A673 (cell line): ENCODE results near the gene MAST4. TPM values are rescaled to one million over a fixed set of nuclear protein-coding genes. Genes with fewer than 3 reads are reported as not detected.

Source experiments
- BruUV-seq: library from RNA; stranded (reverse); fragments of 400-500 nt; replicated peaks from 2 replicates; lab custom pipeline; 2021; lab: Mats Ljungman, UMichigan
- CTCF ChIA-PET: fragments of 300-600 bp; sonication (Branson Sonifier 250); formaldehyde crosslinking; loops from one replicate; lab custom pipeline; 2022; ENCODE audit warnings: antibody characterized with exemption; lab: Charles Lee
- POLR2A ChIA-PET: fragments of 300-600 bp; sonication (Branson Sonifier 250); formaldehyde crosslinking; loops from one replicate; lab custom pipeline; 2022; ENCODE audit warnings: antibody characterized with exemption; ENCODE audit not compliant: low non-redundant PET; lab: Charles Lee
- DNase-seq: peaks from one replicate; pipeline ENCODE4 v3.0.0-alpha.2; 2015; ENCODE audit warnings: low spot score
- H3K27ac ChIP-seq: fragments of 200-600 bp; sonication (generic); 2 replicates; pipeline ENCODE4 v1.5.1; 2016; ENCODE audit warnings: mixed run types, low read depth, mild to moderate bottlenecking, mixed read lengths, antibody characterized with exemption, low read length; ENCODE audit not compliant: poor library complexity, severe bottlenecking
- H3K27me3 ChIP-seq: fragments of 200-600 bp; sonication (generic); replicated peaks from 2 replicates; pipeline ENCODE4 v1.6.1; 2017; ENCODE audit warnings: mixed run types, low read depth, mild to moderate bottlenecking, mixed read lengths, antibody characterized with exemption, low read length; ENCODE audit not compliant: insufficient read depth, poor library complexity
- H3K36me3 ChIP-seq: fragments of 200-600 bp; sonication (generic); 2 replicates; pipeline ENCODE4 v1.6.1; 2016; ENCODE audit warnings: mixed run types, mild to moderate bottlenecking, mixed read lengths, antibody characterized with exemption, low read length; ENCODE audit not compliant: insufficient read depth, poor library complexity, severe bottlenecking
- H3K4me1 ChIP-seq: fragments of 200-600 bp; sonication (generic); 2 replicates; pipeline ENCODE4 v1.6.1; 2017; ENCODE audit warnings: mixed run types, mild to moderate bottlenecking, mixed read lengths, antibody characterized with exemption, low read length; ENCODE audit not compliant: insufficient read depth, poor library complexity, severe bottlenecking
- H3K4me3 ChIP-seq: fragments of 200-600 bp; sonication (generic); 2 replicates; pipeline ENCODE4 v1.5.1; 2016; ENCODE audit warnings: low read depth, mixed run types, mild to moderate bottlenecking, mixed read lengths, low read length; ENCODE audit not compliant: poor library complexity, severe bottlenecking
- H3K9me3 ChIP-seq: fragments of 200-600 bp; sonication (generic); 2 replicates; pipeline ENCODE4 v1.6.1; 2016; ENCODE audit warnings: mixed run types, low read depth, mild to moderate bottlenecking, mixed read lengths, antibody characterized with exemption, low read length; ENCODE audit not compliant: poor library complexity, severe bottlenecking
- EZH2 ChIP-seq: fragments of 200-600 bp; sonication (generic); IDR thresholded peaks from 2 replicates; pipeline ENCODE4 v1.6.1; 2017; ENCODE audit warnings: borderline replicate concordance, low read depth, mild to moderate bottlenecking, mixed read lengths, antibody characterized with exemption, low read length; ENCODE audit not compliant: poor library complexity, severe bottlenecking
- intact Hi-C: fragments of 100-400 bp; cut with micrococcal nuclease; formaldehyde crosslinking; loops from one replicate; pipeline ENCODE4 v1.10.0; 2022; ENCODE audit not compliant: unreplicated experiment
- total RNA-seq: library from RNA; stranded (reverse); gene quantifications from 2 replicates; pipeline ENCODE4 v1.2.3, GENCODE V29; 2021
- TF ChIP-seq, protein P1 (sequence below): fragments of 300-800, 200-600 bp; sonication (generic); conservative IDR thresholded peaks from 2 replicates; pipeline ENCODE4 v1.5.1; 2017; ENCODE audit warnings: low read depth, mild to moderate bottlenecking, antibody characterized with exemption, low read length, moderate library complexity, mixed read lengths

MAST4 gene
- total RNA-seq, 1 experiment from 2014 or later = 4.5 TPM

DNA sequence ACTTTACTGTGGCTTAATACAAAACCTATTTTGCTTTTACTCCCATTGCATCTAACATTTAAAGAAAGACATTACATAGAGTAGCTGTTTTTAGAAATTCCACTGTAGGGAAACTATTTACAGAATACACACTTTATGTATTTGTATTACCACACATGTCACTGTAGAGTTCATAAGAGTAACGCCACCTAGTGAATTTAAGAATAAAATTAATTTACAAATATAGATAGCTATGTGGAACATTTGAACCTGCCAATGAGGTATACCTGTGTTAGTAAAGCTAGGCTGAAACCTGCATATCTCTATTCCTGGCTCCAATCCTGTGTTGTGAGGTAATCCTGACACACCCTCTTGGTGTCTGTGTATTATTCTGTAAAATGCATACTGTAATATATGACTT lies 234.4 kb downstream of the MAST4 start:
- no TSS peak for BruUV-seq

DNA sequence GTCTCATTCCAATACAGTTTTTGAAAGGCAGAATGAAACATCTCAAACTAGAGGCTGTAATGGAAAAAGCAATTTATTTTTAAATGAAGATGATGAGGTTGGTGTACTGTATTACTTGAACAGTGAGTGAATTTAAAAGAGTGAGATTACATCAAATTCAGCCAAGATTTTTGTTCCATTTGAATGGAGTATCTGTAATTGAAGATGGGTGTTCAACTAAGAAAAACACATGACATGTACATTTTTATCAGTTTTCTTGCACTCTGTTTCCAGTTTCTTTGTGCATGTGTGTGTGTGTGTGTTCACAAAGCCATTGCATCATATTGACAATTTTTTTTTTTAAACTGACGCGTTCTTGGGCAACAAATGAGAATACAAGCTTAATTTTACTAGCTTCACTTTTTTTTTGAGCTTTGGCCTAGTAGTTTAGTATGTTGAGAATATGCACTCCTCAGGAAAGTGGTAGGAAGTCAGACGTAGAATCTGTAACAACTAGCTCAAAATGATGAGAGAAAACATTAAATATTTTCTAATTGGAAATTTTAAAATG lies 243.5 kb downstream of the MAST4 start:
- no peaks in the 10 kb centered on the region for H3K36me3 ChIP-seq

More for the DNA sequence above, 234.4 kb downstream of the MAST4 start:
- no peak for DNase-seq
- no peak overlapping the region for H3K4me3 ChIP-seq
- intact Hi-C loops = no loop called here
- H3K27me3 ChIP-seq = no peaks in the 10 kb centered on the region
- H3K36me3 ChIP-seq = no peaks in the 10 kb centered on the region
- H3K9me3 ChIP-seq = no peaks in the 10 kb centered on the region
- ChIA-PET POLR2A (no interaction called here), CTCF (interaction anchor here (1.0 kb wide), 1 partner anchor 525 kb away, joined by 3 read pairs; no protein-coding TSS in a partner anchor)
- peaks cover 8% of the 10 kb centered on the region for H3K4me1 ChIP-seq
- no peak overlapping the region for H3K27ac ChIP-seq
- TF ChIP-seq EZH2 = no peak
- TF ChIP-seq, protein P1, sequence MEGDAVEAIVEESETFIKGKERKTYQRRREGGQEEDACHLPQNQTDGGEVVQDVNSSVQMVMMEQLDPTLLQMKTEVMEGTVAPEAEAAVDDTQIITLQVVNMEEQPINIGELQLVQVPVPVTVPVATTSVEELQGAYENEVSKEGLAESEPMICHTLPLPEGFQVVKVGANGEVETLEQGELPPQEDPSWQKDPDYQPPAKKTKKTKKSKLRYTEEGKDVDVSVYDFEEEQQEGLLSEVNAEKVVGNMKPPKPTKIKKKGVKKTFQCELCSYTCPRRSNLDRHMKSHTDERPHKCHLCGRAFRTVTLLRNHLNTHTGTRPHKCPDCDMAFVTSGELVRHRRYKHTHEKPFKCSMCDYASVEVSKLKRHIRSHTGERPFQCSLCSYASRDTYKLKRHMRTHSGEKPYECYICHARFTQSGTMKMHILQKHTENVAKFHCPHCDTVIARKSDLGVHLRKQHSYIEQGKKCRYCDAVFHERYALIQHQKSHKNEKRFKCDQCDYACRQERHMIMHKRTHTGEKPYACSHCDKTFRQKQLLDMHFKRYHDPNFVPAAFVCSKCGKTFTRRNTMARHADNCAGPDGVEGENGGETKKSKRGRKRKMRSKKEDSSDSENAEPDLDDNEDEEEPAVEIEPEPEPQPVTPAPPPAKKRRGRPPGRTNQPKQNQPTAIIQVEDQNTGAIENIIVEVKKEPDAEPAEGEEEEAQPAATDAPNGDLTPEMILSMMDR = peak; percentile 52

GRCh38 chr5:66840511-66841013 lies 244.4 kb downstream of the MAST4 start:
- H3K4me1 ChIP-seq = no peaks in the 10 kb centered on the region
- no peaks in the 10 kb centered on the region for H3K9me3 ChIP-seq
- no TSS peak for BruUV-seq
- ChIA-PET CTCF (no interaction called here), POLR2A (no interaction called here)
- H3K36me3 ChIP-seq = no peaks in the 10 kb centered on the region
- TF ChIP-seq, protein P1 = no peak
- no peak for TF ChIP-seq EZH2
- intact Hi-C loops = no loop called here
- no peak for DNase-seq
- no peak overlapping the region for H3K27ac ChIP-seq
- H3K4me3 ChIP-seq = no peak overlapping the region
- no peaks in the 10 kb centered on the region for H3K27me3 ChIP-seq

More for the DNA sequence above, 243.5 kb downstream of the MAST4 start:
- no peak overlapping the region for H3K27ac ChIP-seq
- DNase-seq = no peak
- H3K4me3 ChIP-seq = no peak overlapping the region
- CTCF ChIA-PET = no interaction called here
- no peaks in the 10 kb centered on the region for H3K9me3 ChIP-seq
- no peak for TF ChIP-seq EZH2
- intact Hi-C loops = no loop called here
- BruUV-seq = no TSS peak
- no peaks in the 10 kb centered on the region for H3K27me3 ChIP-seq
- no peaks in the 10 kb centered on the region for H3K4me1 ChIP-seq
- POLR2A ChIA-PET = no interaction called here
